ENCODE data around the gene CMPK2. TPM values are rescaled to one million over a fixed set of nuclear protein-coding genes. Genes with fewer than 3 reads are reported as not detected.

CMPK2 gene
- total RNA-seq, 3 donors from 2014 or later (not counting 1 experiment from before 2014, with no cell fraction given): 5.8 to 11.4 (median 8.6) TPM

GRCh38 chr2:6831229-6831628, 34.5 kb downstream of the CMPK2 start:
- TF ChIP-seq CTCF (IDR thresholded peaks at IDR 0.05): no peak
- H3K9me3 Mint-ChIP-seq: peaks cover 10 to 21% of the 10 kb centered on the region in 2 donors
- H3K9me3 ChIP-seq (ENCODE audit: control insufficient read depth, insufficient read depth, low read length): no peaks in the 10 kb centered on the region
- H3K27ac ChIP-seq (ENCODE audit: low read length): no peak overlapping the region
- H3K27me3 ChIP-seq (ENCODE audit: control insufficient read depth, insufficient read depth, low read length): no peaks in the 10 kb centered on the region
- 83% methylated on average over 1 of the region's 1 CpG for WGBS (ENCODE audit: insufficient coverage)
- H3K4me3 Mint-ChIP-seq: no peak overlapping the region
- no peak for DNase-seq
- H3K4me3 ChIP-seq (ENCODE audit: low read length): no peak overlapping the region
- H3K4me1 Mint-ChIP-seq: peaks cover 16 to 19% of the 10 kb centered on the region in 2 donors
- H3K36me3 ChIP-seq (ENCODE audit: control insufficient read depth, insufficient read depth, low read length): no peaks in the 10 kb centered on the region
- no peaks in the 10 kb centered on the region for H3K4me1 ChIP-seq (ENCODE audit: control insufficient read depth, insufficient read depth, low read length)
- H3K27ac Mint-ChIP-seq: no peak overlapping the region
- no peaks in the 10 kb centered on the region for H3K27me3 Mint-ChIP-seq (ENCODE audit: low read depth in 2 of 2)
- no peak for ATAC-seq
- intact Hi-C loops (cut with micrococcal nuclease): no loop called here
- peaks cover 19% of the 10 kb centered on the region for H3K36me3 Mint-ChIP-seq

- no peaks in the 10 kb centered on the region for H3K36me3 ChIP-seq (ENCODE audit: control insufficient read depth, insufficient read depth, low read length)
- Mint-ChIP-seq H3K27ac (no peak overlapping the region), H3K27me3 (ENCODE audit: low read depth in 2 of 2) (no peaks in the 10 kb centered on the region), H3K36me3 (peaks cover 19% of the 10 kb centered on the region), H3K9me3 (peaks cover 7 to 18% of the 10 kb centered on the region in 2 donors), H3K4me1 (peaks cover 13 to 21% of the 10 kb centered on the region in 2 donors), H3K4me3 (no peak overlapping the region)
- no peak overlapping the region for H3K27ac ChIP-seq (ENCODE audit: low read length)
- peak in 1 of 2 donors; percentile 27 for DNase-seq
- peak; percentile 39 for TF ChIP-seq CTCF (IDR thresholded peaks at IDR 0.05)
- WGBS (ENCODE audit: insufficient coverage): 20% methylated on average over 1 of the region's 2 CpGs
- ATAC-seq: no peak
- no peaks in the 10 kb centered on the region for H3K27me3 ChIP-seq (ENCODE audit: control insufficient read depth, insufficient read depth, low read length)
- no peaks in the 10 kb centered on the region for H3K9me3 ChIP-seq (ENCODE audit: control insufficient read depth, insufficient read depth, low read length)
- intact Hi-C loops (cut with micrococcal nuclease): no loop called here
- no peaks in the 10 kb centered on the region for H3K4me1 ChIP-seq (ENCODE audit: control insufficient read depth, insufficient read depth, low read length)
- H3K4me3 ChIP-seq (ENCODE audit: low read length): no peak overlapping the region
Measured at GRCh38 chr2:6828299-6828584, 37.5 kb downstream of the CMPK2 start.

- no peak overlapping the region for H3K4me3 Mint-ChIP-seq
- no peaks in the 10 kb centered on the region for H3K4me1 ChIP-seq (ENCODE audit: control insufficient read depth, insufficient read depth, low read length)
- no peak for TF ChIP-seq CTCF (IDR thresholded peaks at IDR 0.05)
- 98% methylated on average over 3 of the region's 5 CpGs for WGBS (ENCODE audit: insufficient coverage)
- H3K27ac Mint-ChIP-seq: no peak overlapping the region
- ATAC-seq: no peak
- H3K4me3 ChIP-seq (ENCODE audit: low read length): no peak overlapping the region
- no peaks in the 10 kb centered on the region for H3K36me3 ChIP-seq (ENCODE audit: control insufficient read depth, insufficient read depth, low read length)
- H3K4me1 Mint-ChIP-seq: peaks cover 8 to 16% of the 10 kb centered on the region in 2 donors
- H3K36me3 Mint-ChIP-seq: peaks cover 19% of the 10 kb centered on the region
- intact Hi-C loops (cut with micrococcal nuclease): no loop called here
- peaks cover 7 to 14% of the 10 kb centered on the region in 2 donors for H3K9me3 Mint-ChIP-seq
- H3K9me3 ChIP-seq (ENCODE audit: control insufficient read depth, insufficient read depth, low read length): no peaks in the 10 kb centered on the region
- H3K27me3 Mint-ChIP-seq (ENCODE audit: low read depth in 2 of 2): no peaks in the 10 kb centered on the region
- H3K27ac ChIP-seq (ENCODE audit: low read length): no peak overlapping the region
- no peaks in the 10 kb centered on the region for H3K27me3 ChIP-seq (ENCODE audit: control insufficient read depth, insufficient read depth, low read length)
- no peak for DNase-seq
Measured at GRCh38 chr2:6827566-6828298, 38.0 kb downstream of the CMPK2 start.
